Measurements from ENCODE around the gene COG2. TPM values are rescaled to one million over a fixed set of nuclear protein-coding genes. Genes with fewer than 3 reads are reported as not detected.
"Not testable (repeated sequence)": the region's sequence is repeated elsewhere in the genome, so short reads cannot be mapped to it uniquely, and the experiment has no call there.

COG2 gene
- total RNA-seq, 1 donor from 2014 or later: 17.5 TPM

GRCh38 chr1:230626232-230626631 lies 16.0 kb upstream of the COG2 start:
- no peak for DNase-seq (ENCODE audit: low read depth, low spot score)

- DNase-seq (ENCODE audit: low read depth, low spot score): no peak
These were observed 14.5 kb upstream of the COG2 start for GRCh38 chr1:230627767-230628166.

GRCh38 chr1:230629511-230629910 lies 12.8 kb upstream of the COG2 start:
- DNase-seq (ENCODE audit: low read depth, low spot score): no peak

- no peak for DNase-seq (ENCODE audit: low read depth, low spot score)
These were observed 10.8 kb upstream of the COG2 start for GRCh38 chr1:230631477-230631876.

GRCh38 chr1:230632273-230632873 lies 9.9 kb upstream of the COG2 start:
- no peak for DNase-seq (ENCODE audit: low read depth, low spot score)

GRCh38 chr1:230633469-230633868 lies 8.8 kb upstream of the COG2 start:
- no peak for DNase-seq (ENCODE audit: low read depth, low spot score)

- no peak for DNase-seq (ENCODE audit: low read depth, low spot score)
These were observed 7.9 kb upstream of the COG2 start for GRCh38 chr1:230634384-230634783.

- no peak for DNase-seq (ENCODE audit: low read depth, low spot score)
These were observed 5.6 kb upstream of the COG2 start for GRCh38 chr1:230636575-230637148.

- no peak for DNase-seq (ENCODE audit: low read depth, low spot score)
These were observed 2.5 kb upstream of the COG2 start for GRCh38 chr1:230639714-230640209.

GRCh38 chr1:230641346-230641745 lies 935 bp upstream of the COG2 start:
- DNase-seq (ENCODE audit: low read depth, low spot score): no peak

GRCh38 chr1:230641900-230642262 lies 400 bp upstream of the COG2 start:
- DNase-seq (ENCODE audit: low read depth, low spot score): no peak

GRCh38 chr1:230643908-230644307 lies 1.6 kb downstream of the COG2 start:
- no peak for DNase-seq (ENCODE audit: low read depth, low spot score)

GRCh38 chr1:230646710-230647302 lies 4.5 kb downstream of the COG2 start:
- DNase-seq (ENCODE audit: low read depth, low spot score): no peak

- DNase-seq (ENCODE audit: low read depth, low spot score): no peak
These were observed 5.0 kb downstream of the COG2 start for GRCh38 chr1:230647321-230647720.

GRCh38 chr1:230648114-230648513 lies 5.8 kb downstream of the COG2 start:
- no peak for DNase-seq (ENCODE audit: low read depth, low spot score)

GRCh38 chr1:230650300-230650699 lies 8.0 kb downstream of the COG2 start:
- DNase-seq (ENCODE audit: low read depth, low spot score): no peak

GRCh38 chr1:230651235-230651634 lies 9.0 kb downstream of the COG2 start:
- no peak for DNase-seq (ENCODE audit: low read depth, low spot score)

GRCh38 chr1:230656719-230657118 lies 14.4 kb downstream of the COG2 start:
- not testable (repeated sequence) for DNase-seq (ENCODE audit: low read depth, low spot score)

GRCh38 chr1:230658103-230658502 lies 15.8 kb downstream of the COG2 start:
- not testable (repeated sequence) for DNase-seq (ENCODE audit: low read depth, low spot score)

GRCh38 chr1:230658691-230659090 lies 16.4 kb downstream of the COG2 start:
- DNase-seq (ENCODE audit: low read depth, low spot score): no peak

GRCh38 chr1:230661976-230662375 lies 19.7 kb downstream of the COG2 start:
- DNase-seq (ENCODE audit: low read depth, low spot score): no peak

GRCh38 chr1:230668227-230668626 lies 25.9 kb downstream of the COG2 start:
- DNase-seq (ENCODE audit: low read depth, low spot score): no peak

- DNase-seq (ENCODE audit: low read depth, low spot score): no peak
These were observed 27.3 kb downstream of the COG2 start for GRCh38 chr1:230669543-230669942.
